HG03460 (cell line): ENCODE data around the gene HMGA1.
A peak's percentile ranks its signal among the peaks of the same experiment; 100 is the strongest.

Experiments
- ATAC-seq: cut with Tn5 transposase; IDR thresholded peaks from one replicate; pipeline ENCODE4 v1.9.1; 2021; ENCODE audit not compliant: unreplicated experiment

HMGA1 gene

DNA sequence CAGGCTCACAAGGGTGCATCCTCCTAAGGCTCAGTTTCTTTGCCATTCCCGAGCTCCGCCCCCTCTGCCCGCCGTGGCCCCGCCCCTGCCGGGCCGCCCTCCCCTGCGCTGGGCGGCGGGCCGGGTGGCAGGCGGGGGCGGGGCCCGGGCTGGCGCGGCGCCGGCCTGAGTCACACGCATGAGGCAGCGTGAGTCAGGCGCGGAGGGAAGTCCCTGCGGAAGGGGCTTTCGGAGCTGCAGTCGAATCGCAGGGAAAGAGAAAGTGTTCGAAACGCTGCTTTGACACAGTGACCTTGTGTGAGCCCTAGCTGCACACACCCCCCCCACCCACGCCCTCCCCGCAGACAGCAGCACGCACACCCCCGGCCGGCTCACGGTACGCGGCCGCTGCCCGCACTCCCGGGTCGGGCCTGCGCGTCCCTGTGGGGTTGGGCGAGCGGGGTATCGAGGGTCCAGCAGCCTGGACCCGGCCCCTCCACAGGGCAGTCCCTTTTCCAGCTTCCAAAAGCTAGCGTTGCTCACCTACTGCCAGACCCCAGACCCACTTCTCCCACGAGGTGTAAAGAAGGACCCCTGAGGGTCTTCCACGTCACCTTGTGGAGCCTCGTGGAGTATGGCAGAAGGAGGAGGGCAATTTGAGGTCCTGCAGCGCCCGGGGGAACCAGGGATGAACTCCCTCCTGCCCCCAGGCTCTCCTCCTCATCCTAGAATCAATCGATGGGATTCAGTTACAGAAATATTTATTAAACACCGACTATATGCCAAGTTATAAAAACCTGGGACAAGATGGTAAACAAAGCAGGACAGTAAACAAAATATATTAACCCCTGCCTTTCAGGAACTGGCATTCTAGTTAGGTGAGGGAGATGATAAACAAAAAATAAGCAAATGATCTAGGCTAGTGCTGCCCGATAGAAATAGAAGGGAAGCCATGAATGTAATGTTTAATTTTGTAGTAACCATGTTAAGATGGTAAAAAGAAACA lies 12.4 kb upstream of the HMGA1 start:
- peak; percentile 84 for ATAC-seq

- ATAC-seq: no peak
These were observed 11.1 kb upstream of the HMGA1 start for GRCh38 chr6:34225551-34225950.

- ATAC-seq: no peak
These were observed 10.6 kb upstream of the HMGA1 start for GRCh38 chr6:34226066-34226465.

- no peak for ATAC-seq
These were observed 9.7 kb upstream of the HMGA1 start for GRCh38 chr6:34226731-34227586.

DNA sequence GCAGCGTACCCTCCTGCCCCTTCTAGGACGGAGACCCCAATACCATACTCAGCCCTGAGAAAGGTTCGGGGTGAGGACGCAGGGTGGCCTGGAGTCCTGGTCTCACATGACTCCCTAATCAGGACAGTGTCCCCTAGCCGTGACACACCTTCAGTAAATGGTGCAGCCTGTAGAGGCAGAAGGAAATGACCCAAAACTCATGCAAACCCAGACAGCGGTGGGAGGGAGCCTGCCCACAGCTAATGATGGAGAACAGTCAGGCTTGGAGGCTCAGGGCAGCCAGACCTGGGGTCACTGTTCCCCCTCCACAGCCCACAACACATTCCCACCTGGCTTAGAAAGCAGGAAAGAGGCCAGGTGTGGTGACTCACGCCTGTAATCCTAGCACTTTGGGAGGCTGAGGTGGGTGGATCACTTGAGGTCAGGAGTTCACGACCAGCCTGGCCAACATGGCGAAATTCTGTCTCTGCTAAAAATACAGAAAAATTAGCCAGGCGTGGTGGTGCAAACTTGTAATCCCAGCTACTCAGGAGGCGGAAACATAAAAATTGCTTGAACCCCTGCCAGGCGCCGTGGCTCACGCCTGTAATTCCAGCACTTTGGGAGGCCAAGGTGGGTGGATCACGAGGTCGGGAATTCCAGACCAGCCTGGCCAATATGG lies 8.8 kb upstream of the HMGA1 start:
- ATAC-seq: no peak

- no peak for ATAC-seq
These were observed 6.8 kb upstream of the HMGA1 start for GRCh38 chr6:34229877-34230276.

GRCh38 chr6:34230653-34231371 lies 5.9 kb upstream of the HMGA1 start:
- ATAC-seq: no peak

DNA sequence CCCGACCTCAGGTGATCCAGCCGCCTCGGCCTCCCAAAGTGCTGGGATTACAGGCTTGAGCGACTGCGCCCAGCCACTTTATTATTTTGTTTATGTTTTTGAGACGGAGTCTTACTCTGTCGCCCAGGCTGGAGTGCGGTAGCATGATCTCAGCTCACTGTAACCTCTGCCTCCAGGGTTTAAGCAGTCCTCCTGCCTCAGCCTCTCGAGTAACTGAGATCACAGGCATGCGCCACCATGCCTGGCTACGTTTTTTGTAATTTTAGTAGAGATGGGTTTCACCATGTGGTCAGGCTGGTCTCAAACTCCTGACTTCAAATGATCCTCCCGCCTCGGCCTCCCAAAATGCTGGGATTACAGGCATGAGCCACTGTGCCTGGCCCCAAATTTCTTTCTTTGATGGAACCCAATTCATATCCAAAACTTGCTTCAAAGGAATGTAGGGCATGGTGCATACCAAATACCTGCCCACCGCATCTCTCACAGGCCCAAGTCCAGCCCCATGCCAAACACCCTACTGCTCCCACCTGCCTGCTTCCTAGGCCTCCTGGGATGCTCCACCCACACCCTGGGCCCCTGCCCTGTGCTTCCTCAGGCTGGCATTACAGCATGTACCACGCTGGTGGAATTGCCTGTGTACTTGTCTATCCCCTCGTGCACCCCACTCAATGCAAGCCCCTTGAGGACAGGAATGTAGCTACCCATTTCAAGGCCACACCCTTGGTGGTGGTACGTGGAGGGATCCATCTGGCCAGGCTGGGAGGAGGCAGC lies 4.9 kb upstream of the HMGA1 start:
- no peak for ATAC-seq

- ATAC-seq: no peak
These were observed 3.8 kb upstream of the HMGA1 start for GRCh38 chr6:34232901-34233300.

DNA sequence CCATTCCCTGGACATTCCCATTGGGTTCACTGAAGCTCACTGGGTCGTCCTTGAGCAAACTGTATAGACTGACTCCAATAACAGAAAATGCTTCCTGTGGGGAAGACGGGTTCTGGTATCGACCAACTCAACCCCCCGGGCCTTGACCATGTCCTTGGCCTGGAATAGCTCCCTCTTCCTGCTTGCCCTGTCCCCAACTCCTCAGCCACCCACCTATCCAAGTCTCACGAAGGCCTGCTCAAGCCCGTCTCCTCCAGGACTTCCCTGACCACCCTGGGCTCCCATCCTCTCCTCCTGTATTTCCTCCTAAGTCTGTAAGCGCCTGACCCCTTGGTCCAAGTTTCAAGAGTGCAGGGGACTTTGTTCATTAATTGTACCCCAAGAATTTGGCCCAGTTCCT lies 2.8 kb upstream of the HMGA1 start:
- no peak for ATAC-seq

DNA sequence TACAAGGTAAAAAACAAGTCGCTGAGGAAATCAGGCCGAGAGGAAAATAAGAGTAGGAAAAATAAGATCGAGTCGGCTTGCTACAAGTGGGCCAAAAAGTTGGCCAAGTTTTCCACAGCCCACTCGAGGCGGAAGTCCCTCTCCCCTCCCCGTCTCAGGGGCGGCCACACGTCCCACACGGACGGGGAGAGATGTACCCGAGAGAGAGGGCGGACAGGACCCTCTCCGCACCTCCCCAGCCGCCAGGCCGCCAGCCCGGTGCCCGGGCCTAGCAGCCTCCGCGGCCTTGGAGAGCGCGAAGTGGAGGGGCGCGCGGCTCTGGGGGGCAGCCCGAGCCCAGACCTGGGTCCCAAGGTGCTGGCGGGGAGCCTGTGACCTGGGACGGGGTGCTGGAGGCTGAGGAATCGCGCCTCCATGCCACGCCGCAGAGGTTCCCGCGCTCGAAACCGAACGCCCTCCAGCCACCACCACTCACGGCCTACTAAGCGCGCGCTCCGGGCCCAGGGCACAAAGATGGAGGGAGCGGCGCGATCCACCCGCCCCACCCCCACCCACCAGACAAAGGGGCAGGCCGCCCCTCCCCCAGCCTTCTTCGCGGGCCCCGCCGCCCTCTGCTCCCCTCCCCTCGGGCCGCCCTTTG lies 1.9 kb upstream of the HMGA1 start:
- ATAC-seq: no peak

DNA sequence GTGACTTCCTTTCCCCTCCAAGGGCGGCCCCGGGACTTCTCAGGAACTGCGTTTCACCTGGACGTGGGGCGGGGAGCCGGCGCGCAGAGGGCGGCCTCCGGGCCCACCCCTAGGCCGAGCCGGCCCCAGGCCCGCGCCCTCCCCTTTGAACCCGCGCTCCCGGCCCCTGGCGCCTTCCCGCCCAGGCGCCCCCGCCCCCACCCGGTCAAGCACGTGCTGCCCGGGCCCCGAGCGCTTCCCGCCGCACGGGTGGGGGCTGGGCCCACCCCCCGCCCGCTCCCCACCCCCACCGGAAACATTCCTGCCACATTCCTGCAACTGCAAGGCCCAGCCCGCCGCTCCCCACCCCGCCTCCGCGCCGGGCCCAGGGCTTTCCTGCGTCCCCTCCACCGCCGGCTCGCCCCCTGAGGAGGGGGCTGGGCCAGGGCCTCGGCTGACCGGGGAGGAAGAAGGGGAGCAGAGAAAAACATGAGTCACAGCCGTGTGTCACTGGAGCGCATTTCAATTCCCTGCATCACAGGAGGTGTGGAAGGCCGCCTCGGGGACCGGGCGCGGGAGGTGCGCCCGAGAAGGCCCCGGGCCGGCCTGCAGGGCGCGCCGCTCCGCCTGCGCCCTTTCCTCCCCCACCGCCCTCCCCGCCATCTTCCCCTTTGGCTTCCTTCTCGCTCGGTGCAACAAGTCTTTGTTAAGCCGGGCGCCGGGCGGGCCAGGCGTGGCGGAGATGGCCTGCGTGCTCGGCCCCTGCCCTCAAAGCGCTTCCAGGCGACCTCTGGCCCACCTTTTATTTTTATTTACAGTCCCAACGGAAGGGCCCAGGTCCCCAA lies 1.2 kb upstream of the HMGA1 start:
- peak; percentile 1 for ATAC-seq

- ATAC-seq: peak; percentile 20
These were observed 586 bp upstream of the HMGA1 start for GRCh38 chr6:34236131-34236442.

GRCh38 chr6:34237316-34237721 lies 646 bp downstream of the HMGA1 start:
- no peak for ATAC-seq

DNA sequence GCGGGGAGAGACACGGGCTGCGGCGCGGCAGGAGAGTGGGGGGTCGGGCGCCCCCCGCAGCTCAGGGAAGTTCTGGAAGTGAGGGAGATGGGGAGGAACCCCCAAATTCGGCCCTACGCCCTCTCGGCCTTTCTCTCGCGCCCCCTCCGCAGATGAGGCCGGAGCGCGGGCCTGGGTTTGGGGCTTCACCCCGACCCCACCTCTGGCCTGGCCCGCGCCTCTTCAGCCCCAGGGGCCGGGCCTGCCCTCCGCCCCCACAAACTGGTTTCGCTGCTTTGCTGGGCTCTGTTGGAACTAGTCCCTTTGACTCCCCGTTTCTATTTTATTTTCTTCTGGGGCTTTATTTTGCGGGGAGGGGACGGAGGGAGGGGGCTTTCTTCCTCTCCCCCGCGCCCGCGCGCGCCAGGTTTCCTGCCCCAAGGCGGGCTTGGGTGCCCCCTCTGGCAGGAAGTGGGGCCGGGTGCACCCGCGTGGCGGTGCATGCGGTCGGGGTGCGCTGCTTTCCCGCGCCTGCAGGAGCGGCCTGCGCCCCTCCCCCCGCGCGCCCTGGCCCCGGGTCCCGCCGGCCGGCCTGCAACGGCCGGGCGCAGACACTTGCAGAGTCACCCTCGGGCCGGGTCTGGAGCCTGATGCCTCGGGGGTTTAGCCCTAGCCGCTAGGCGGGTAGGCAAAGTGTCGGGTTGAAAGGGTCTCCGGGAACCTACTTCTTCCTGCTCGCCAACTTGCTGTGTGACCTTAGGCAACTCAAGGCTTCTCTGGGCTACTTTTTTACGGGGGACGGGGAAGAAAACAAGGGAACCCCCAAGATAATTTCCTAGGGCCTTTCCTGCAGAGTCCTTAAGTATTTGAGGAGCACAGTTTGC lies 1.3 kb downstream of the HMGA1 start:
- no peak for ATAC-seq

DNA sequence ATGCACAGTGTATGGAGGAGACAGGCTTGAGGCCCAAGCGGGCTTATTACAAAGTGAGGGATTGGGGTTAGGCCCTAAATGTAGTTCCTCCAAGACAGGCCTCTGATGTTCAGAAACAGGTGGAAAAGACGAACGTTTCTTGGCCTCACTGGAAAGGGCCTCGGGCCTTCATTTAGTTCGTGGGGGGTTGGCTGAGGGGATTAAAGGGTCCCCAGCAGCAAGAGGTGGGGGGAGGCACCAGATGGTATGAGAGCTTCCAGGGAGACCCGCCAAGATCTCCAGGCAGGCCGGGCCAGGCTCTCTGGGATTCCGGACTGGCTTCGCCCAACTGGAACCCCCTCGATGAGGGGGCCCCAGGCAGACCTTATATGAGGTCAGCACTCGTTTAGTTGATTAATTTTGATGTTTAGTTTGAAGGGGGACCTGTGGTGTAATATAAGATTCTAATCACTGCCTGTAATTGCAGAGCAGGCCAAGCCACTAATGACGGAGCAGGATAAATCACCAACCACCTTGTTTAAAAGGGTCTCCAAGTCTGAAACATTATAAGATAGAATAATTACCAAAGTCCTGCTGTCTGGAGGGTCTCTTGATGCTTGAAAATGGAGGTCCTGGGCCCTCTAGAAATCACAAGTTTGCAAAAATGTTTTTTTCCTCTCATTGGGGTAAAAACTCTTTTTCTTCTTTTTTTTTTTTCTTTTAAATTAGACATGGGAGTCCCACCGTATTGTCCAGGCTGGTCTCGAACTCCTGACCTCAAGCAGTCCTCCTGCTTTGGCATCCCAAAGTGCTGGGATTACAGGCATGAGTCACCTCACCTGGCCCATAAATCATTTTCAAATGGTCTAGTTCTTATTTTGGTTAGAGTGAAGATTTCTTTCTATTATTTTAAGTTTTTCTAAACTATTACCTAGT lies 2.2 kb downstream of the HMGA1 start:
- no peak for ATAC-seq

DNA sequence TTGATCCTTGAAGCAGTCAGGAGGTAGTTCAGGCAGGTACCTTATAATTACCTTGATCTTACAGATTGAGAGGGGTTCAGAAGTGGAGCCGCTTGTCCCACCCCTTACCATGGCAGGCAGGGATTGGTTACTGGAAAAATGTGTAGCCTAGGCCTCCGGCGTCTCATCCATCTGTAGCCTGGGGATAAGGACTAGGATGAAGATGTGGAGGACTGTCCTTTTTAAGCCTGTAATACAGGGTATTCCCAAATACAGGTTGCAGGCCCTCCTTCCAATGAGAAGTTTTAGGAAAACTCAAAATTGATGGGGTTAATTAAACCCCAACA lies 2.8 kb downstream of the HMGA1 start:
- ATAC-seq: no peak
